Activated CD4-positive, alpha-beta memory T cell treated with anti-CD3 and anti-CD28 coated beads for 36 hours (primary cell): ENCODE measurements around the gene CHRNB1. TPM values are rescaled to one million over a fixed set of nuclear protein-coding genes. Genes with fewer than 3 reads are reported as not detected.

ENCODE experiments used
- CTCF ChIA-PET: fragments of 350-600 bp; sonication (Branson Sonifier 250); formaldehyde crosslinking; loops from one replicate; lab custom pipeline; 2021; ENCODE audit warnings: antibody characterized with exemption, inconsistent platforms; lab: Charles Lee
- POLR2A ChIA-PET: fragments of 350-600 bp; sonication (Branson Sonifier 250); formaldehyde crosslinking; loops from one replicate; lab custom pipeline; 2021; ENCODE audit warnings: antibody characterized with exemption; lab: Charles Lee
- DNase-seq: peaks from one replicate; pipeline ENCODE4 v3.0.0-alpha.2; 2020
- H3K27ac Mint-ChIP-seq: one replicate; pipeline ENCODE4 v1.8.0; 2021; ENCODE audit warnings: mixed read lengths
- H3K27me3 Mint-ChIP-seq: one replicate; pipeline ENCODE4 v1.8.0; 2021; ENCODE audit warnings: mixed read lengths
- H3K36me3 Mint-ChIP-seq: one replicate; pipeline ENCODE4 v1.8.0; 2021; ENCODE audit warnings: mixed read lengths
- H3K4me1 Mint-ChIP-seq: one replicate; pipeline ENCODE4 v1.8.0; 2021; ENCODE audit warnings: low read depth, mixed read lengths
- H3K4me3 Mint-ChIP-seq: one replicate; pipeline ENCODE4 v1.8.0; 2021; ENCODE audit warnings: mild to moderate bottlenecking, mixed read lengths
- H3K9me3 Mint-ChIP-seq: one replicate; pipeline ENCODE4 v1.8.0; 2021; ENCODE audit warnings: mixed read lengths
- intact Hi-C: fragments of 100-400 bp; cut with micrococcal nuclease; formaldehyde crosslinking; loops from one replicate; pipeline ENCODE4 v1.15.1; 2023
- total RNA-seq, 2 experiments: library from RNA; stranded (reverse); gene quantifications; one replicate each; pipeline ENCODE4 v1.2.3, GENCODE V29; 2021

Gene CHRNB1
- total RNA-seq, 2 experiments from 2014 or later = 7.7 to 8.5 TPM

- ChIA-PET POLR2A (interaction anchor here (0.6 kb wide), 1 partner anchor 31 kb away, joined by 4 read pairs; no protein-coding TSS in a partner anchor), CTCF (interaction anchor here (0.8 to 1.5 kb wide), 2 partner anchors 18 to 65 kb away, joined by 3 read pairs; no protein-coding TSS in a partner anchor)
- H3K9me3 Mint-ChIP-seq = no peaks in the 10 kb centered on the region
- peaks cover 22% of the 10 kb centered on the region for H3K4me1 Mint-ChIP-seq
- no peaks in the 10 kb centered on the region for H3K27me3 Mint-ChIP-seq
- peak overlapping the region; percentile 18 for H3K27ac Mint-ChIP-seq
- intact Hi-C loops = no loop called here
- H3K36me3 Mint-ChIP-seq = peaks cover 53% of the 10 kb centered on the region
- DNase-seq = no peak
- no peak overlapping the region for H3K4me3 Mint-ChIP-seq
Observed at GRCh38 chr17:7495906-7496434, 51.1 kb downstream of the CHRNB1 start.

GRCh38 chr17:7496470-7497183 is 51.8 kb downstream of the CHRNB1 start:
- Mint-ChIP-seq H3K27me3 (no peaks in the 10 kb centered on the region), H3K27ac (peak overlapping the region; percentile 18), H3K4me1 (peaks cover 19% of the 10 kb centered on the region), H3K36me3 (peaks cover 57% of the 10 kb centered on the region), H3K4me3 (no peak overlapping the region), H3K9me3 (no peaks in the 10 kb centered on the region)
- DNase-seq = no peak
- POLR2A ChIA-PET = interaction anchor here (0.6 kb wide), 1 partner anchor 31 kb away, joined by 4 read pairs; no protein-coding TSS in a partner anchor
- intact Hi-C loops = no loop called here
- CTCF ChIA-PET = interaction anchor here (0.8 to 1.5 kb wide), 2 partner anchors 18 to 64 kb away, joined by 3 read pairs; no protein-coding TSS in a partner anchor

GRCh38 chr17:7497228-7497627 is 52.4 kb downstream of the CHRNB1 start:
- no peak overlapping the region for H3K27ac Mint-ChIP-seq
- H3K9me3 Mint-ChIP-seq = no peaks in the 10 kb centered on the region
- H3K36me3 Mint-ChIP-seq = peaks cover 60% of the 10 kb centered on the region
- intact Hi-C loops = no loop called here
- no peak overlapping the region for H3K4me3 Mint-ChIP-seq
- CTCF ChIA-PET = interaction anchor here (1.6 kb wide), 1 partner anchor 18 kb away, joined by 8 read pairs; no protein-coding TSS in a partner anchor
- no peaks in the 10 kb centered on the region for H3K27me3 Mint-ChIP-seq
- POLR2A ChIA-PET = interaction anchor here (1.4 kb wide), 1 partner anchor 11 kb away, joined by 3 read pairs; no protein-coding TSS in a partner anchor
- peaks cover 14% of the 10 kb centered on the region for H3K4me1 Mint-ChIP-seq
- no peak for DNase-seq

- no peak for DNase-seq
- Mint-ChIP-seq H3K36me3 (peaks cover 64% of the 10 kb centered on the region), H3K27ac (no peak overlapping the region), H3K9me3 (no peaks in the 10 kb centered on the region), H3K27me3 (no peaks in the 10 kb centered on the region), H3K4me3 (no peak overlapping the region), H3K4me1 (peaks cover 12% of the 10 kb centered on the region)
- intact Hi-C loops = no loop called here
- CTCF ChIA-PET = interaction anchor here (1.6 kb wide), 1 partner anchor 17 kb away, joined by 8 read pairs; no protein-coding TSS in a partner anchor
- POLR2A ChIA-PET = interaction anchor here (1.4 kb wide), 1 partner anchor 11 kb away, joined by 3 read pairs; no protein-coding TSS in a partner anchor
Observed at GRCh38 chr17:7497636-7498035, 52.8 kb downstream of the CHRNB1 start.

GRCh38 chr17:7499161-7499560 is 54.3 kb downstream of the CHRNB1 start:
- intact Hi-C loops = no loop called here
- Mint-ChIP-seq H3K27me3 (no peaks in the 10 kb centered on the region), H3K36me3 (peaks cover 74% of the 10 kb centered on the region), H3K4me1 (peaks cover 3% of the 10 kb centered on the region), H3K4me3 (no peak overlapping the region), H3K27ac (no peak overlapping the region), H3K9me3 (no peaks in the 10 kb centered on the region)
- DNase-seq = no peak
- POLR2A ChIA-PET = no interaction called here
- CTCF ChIA-PET = interaction anchor here (0.7 kb wide), 1 partner anchor 91 kb away, joined by 3 read pairs; the partner anchor contains the start of gene SOX15

DNA sequence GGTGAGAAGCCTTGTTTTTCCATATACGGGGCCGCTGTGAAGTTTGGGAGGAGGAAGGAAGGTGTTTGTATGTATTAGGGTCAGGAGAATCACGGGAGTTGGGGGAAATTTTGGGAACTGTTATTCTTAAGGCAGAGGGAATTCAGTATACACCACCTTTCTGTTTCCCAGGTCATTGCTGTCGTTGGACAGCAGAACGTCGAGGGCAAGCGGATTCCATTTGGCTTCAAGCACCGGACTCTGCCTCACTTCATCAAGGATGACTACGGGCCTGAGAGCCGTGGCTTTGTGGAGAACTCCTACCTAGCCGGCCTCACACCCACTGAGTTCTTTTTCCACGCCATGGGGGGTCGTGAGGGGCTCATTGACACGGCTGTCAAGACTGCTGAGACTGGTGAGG is 56.9 kb downstream of the CHRNB1 start:
- Mint-ChIP-seq H3K27ac (no peak overlapping the region), H3K4me1 (no peaks in the 10 kb centered on the region), H3K4me3 (no peak overlapping the region), H3K9me3 (no peaks in the 10 kb centered on the region), H3K27me3 (no peaks in the 10 kb centered on the region), H3K36me3 (peaks cover 69% of the 10 kb centered on the region)
- ChIA-PET CTCF (interaction anchor here (1.8 kb wide), 1 partner anchor 59 kb away, joined by 5 read pairs; the partner anchor contains the start of gene SENP3), POLR2A (no interaction called here)
- intact Hi-C loops = no loop called here
- no peak for DNase-seq

DNA sequence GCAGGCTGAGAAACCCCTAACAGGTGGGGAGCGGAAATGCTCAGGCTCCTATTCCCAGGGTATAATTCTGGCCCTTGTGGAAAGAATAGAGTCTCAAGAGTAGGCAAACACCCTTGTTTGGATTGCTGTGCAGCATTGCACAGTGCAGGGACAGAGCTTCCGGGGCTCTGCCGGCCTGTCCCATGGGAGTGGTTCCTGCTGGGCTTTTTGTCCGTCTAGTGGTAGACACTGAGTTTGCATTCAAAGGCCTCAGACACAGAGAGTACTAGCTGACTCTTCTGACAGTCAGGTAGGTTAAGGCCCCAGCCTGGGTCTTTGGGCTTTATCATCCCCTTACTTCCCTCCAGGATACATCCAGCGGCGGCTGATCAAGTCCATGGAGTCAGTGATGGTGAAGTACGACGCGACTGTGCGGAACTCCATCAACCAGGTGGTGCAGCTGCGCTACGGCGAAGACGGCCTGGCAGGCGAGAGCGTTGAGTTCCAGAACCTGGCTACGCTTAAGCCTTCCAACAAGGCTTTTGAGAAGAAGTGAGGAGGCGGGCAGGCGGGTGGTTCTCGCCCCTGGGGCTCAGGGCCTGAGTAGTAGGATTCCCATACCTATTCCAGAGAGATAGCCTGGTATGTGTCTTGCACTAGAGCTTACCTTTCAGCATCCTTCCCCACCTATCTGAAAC is 57.4 kb downstream of the CHRNB1 start:
- H3K4me1 Mint-ChIP-seq = no peaks in the 10 kb centered on the region
- no peaks in the 10 kb centered on the region for H3K27me3 Mint-ChIP-seq
- intact Hi-C loops = no loop called here
- no peak overlapping the region for H3K4me3 Mint-ChIP-seq
- no peaks in the 10 kb centered on the region for H3K9me3 Mint-ChIP-seq
- CTCF ChIA-PET = interaction anchor here (0.8 to 1.8 kb wide), 3 partner anchors 11 to 59 kb away, joined by 4 to 5 read pairs (median 5); partner anchors contain the start of gene SENP3
- POLR2A ChIA-PET = no interaction called here
- DNase-seq = no peak
- no peak overlapping the region for H3K27ac Mint-ChIP-seq
- peaks cover 65% of the 10 kb centered on the region for H3K36me3 Mint-ChIP-seq

- intact Hi-C loops = no loop called here
- no peak for DNase-seq
Observed at GRCh38 chr17:7502987-7503386, 58.1 kb downstream of the CHRNB1 start.

DNA sequence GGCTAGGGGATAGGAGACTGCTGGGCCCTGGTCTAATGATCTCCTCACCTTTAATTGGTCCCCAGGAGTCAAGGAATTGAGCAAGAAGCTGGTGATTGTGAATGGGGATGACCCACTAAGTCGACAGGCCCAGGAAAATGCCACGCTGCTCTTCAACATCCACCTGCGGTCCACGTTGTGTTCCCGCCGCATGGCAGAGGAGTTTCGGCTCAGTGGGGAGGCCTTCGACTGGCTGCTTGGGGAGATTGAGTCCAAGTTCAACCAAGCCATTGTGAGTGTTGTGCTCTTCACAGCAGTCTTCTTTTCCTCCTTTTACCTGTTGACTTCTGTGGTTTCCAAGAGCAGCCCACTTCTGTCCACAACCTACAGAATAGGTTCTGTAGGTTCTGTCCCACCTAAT is 58.7 kb downstream of the CHRNB1 start:
- DNase-seq = no peak
- Mint-ChIP-seq H3K27me3 (no peaks in the 10 kb centered on the region), H3K27ac (no peak overlapping the region), H3K9me3 (no peaks in the 10 kb centered on the region), H3K4me3 (no peak overlapping the region), H3K36me3 (peaks cover 67% of the 10 kb centered on the region), H3K4me1 (no peaks in the 10 kb centered on the region)
- intact Hi-C loops = no loop called here
- POLR2A ChIA-PET = no interaction called here
- CTCF ChIA-PET = interaction anchor here (1.2 to 1.8 kb wide), 3 partner anchors 9 to 57 kb away, joined by 4 to 5 read pairs (median 5); partner anchors contain the start of gene SENP3

More at GRCh38 chr17:7502987-7503386, 58.1 kb downstream of the CHRNB1 start:
- H3K9me3 Mint-ChIP-seq = no peaks in the 10 kb centered on the region
- ChIA-PET CTCF (interaction anchor here (0.8 to 1.8 kb wide), 4 partner anchors 10 to 58 kb away, joined by 4 to 5 read pairs (median 5); partner anchors contain the start of gene SENP3), POLR2A (no interaction called here)
- H3K27me3 Mint-ChIP-seq = no peaks in the 10 kb centered on the region
- H3K4me1 Mint-ChIP-seq = no peaks in the 10 kb centered on the region
- H3K36me3 Mint-ChIP-seq = peaks cover 64% of the 10 kb centered on the region
- H3K4me3 Mint-ChIP-seq = no peak overlapping the region
- no peak overlapping the region for H3K27ac Mint-ChIP-seq
